NCI-H510A (cell line): ENCODE measurements around the gene STAT6.
"Not testable (repeated sequence)": the region's sequence is repeated elsewhere in the genome, so short reads cannot be mapped to it uniquely, and the experiment has no call there.

ENCODE experiments used
- DNase-seq: peaks from one replicate; lab custom pipeline; 2025; lab: John Stamatoyannopoulos, UW

STAT6 gene

GRCh38 chr12:57127101-57127725 lies 16.1 kb upstream of the STAT6 start:
- DNase-seq = peak; percentile 70

- DNase-seq = no peak
Observed at GRCh38 chr12:57126561-57126960, 15.4 kb upstream of the STAT6 start.

- DNase-seq = no peak
Observed at GRCh38 chr12:57126061-57126460, 14.9 kb upstream of the STAT6 start.

GRCh38 chr12:57124261-57124877 lies 13.2 kb upstream of the STAT6 start:
- peak; percentile 23 for DNase-seq

GRCh38 chr12:57123813-57124212 lies 12.7 kb upstream of the STAT6 start:
- DNase-seq = no peak

GRCh38 chr12:57120718-57121117 lies 9.6 kb upstream of the STAT6 start:
- DNase-seq = not testable (repeated sequence)

- DNase-seq = no peak
Observed at GRCh38 chr12:57119294-57120085, 8.3 kb upstream of the STAT6 start.

- DNase-seq = no peak
Observed at GRCh38 chr12:57118711-57119271, 7.6 kb upstream of the STAT6 start.

- no peak for DNase-seq
Observed at GRCh38 chr12:57116580-57117281, 5.6 kb upstream of the STAT6 start.

GRCh38 chr12:57112492-57113294 lies 1.5 kb upstream of the STAT6 start:
- DNase-seq = no peak

- no peak for DNase-seq
Observed at GRCh38 chr12:57110104-57111030, 795 bp downstream of the STAT6 start.

GRCh38 chr12:57109207-57110103 lies 1.7 kb downstream of the STAT6 start:
- DNase-seq = no peak

GRCh38 chr12:57107456-57108155 lies 3.6 kb downstream of the STAT6 start:
- no peak for DNase-seq

DNA sequence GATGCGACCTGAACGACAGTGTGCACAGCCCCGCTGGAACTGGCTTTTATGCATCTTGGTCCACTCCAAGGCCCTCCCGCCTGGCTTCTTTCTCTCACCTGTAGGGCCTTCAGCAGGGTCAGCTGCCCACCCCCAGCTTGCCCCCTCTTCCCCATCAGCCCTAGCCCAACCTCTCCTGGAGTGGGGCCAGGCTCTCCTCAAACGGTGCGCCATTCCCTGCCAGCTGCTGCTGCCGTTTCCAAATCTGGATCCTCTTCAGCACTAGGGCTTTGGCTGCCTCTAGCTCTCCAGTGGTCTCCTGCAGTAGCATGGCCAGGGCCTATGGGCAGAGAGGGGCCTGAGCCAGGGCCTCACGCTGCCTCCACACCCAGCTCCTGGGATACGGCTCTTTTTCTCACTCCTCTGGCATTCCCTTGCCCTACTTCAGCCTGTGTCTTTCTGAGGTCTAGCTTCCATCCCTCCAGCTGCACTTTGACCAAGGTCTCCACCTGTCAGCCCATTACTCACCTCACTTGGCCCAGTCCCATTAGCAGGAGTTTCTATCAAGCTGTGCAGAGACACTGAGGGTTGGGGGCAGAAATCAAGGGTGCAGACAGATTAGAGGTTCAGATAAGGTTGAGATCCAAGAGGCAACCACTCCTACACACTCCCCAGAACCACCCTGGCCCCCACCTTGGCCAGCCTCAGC lies 5.0 kb downstream of the STAT6 start:
- DNase-seq = no peak

DNA sequence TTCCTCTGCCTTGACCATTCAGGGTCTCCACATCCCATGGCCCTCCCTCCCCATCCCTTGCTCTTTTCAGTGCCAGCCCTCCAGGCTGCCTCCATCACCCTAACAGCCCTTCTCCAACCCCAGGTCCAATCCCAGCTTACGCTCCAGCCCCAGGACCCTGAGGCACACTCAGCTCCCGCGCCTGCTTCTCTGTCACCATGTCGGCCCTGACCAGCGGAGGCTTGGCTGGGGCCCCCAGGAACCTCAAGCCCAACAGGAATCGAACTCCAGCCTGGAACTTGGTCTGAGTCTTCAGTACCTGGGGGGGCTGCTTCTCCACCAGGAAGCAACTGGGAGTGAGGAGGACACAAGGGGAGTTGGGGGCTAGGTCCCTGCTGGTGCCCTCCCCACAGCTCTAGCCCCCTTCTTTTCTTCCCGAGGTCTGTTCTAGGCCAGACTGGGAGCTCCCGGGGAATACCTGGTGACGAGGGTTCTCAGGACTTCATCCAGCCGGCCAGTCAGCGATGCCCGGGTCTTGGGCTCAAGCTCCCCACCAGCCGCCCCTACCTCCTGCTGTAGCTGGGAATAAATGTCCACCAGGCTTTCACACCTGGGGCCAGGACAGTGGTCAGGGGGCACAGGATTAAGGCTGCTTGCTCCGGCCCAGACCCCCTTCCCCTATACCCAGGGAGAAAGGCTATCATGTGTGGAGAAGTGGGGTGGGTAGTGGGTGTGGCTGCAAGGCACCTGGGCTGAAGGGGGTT lies 6.0 kb downstream of the STAT6 start:
- no peak for DNase-seq

- no peak for DNase-seq
Observed at GRCh38 chr12:57104292-57104910, 6.8 kb downstream of the STAT6 start.

GRCh38 chr12:57103856-57104255 lies 7.3 kb downstream of the STAT6 start:
- no peak for DNase-seq
